GM20000 (cell line): ENCODE data around the gene GLI3.

ENCODE experiments used
- DNase-seq: peaks from one replicate; pipeline ENCODE4 v3.0.0; 2012; ENCODE audit warnings: low spot score
- TF ChIP-seq, protein P1 (sequence below): IDR thresholded peaks from 2 replicates; pipeline ENCODE4 v1.5.1; 2012; ENCODE audit warnings: mild to moderate bottlenecking, control low read depth; ENCODE audit errors: extremely low read depth, missing control alignments

GLI3 gene

DNA sequence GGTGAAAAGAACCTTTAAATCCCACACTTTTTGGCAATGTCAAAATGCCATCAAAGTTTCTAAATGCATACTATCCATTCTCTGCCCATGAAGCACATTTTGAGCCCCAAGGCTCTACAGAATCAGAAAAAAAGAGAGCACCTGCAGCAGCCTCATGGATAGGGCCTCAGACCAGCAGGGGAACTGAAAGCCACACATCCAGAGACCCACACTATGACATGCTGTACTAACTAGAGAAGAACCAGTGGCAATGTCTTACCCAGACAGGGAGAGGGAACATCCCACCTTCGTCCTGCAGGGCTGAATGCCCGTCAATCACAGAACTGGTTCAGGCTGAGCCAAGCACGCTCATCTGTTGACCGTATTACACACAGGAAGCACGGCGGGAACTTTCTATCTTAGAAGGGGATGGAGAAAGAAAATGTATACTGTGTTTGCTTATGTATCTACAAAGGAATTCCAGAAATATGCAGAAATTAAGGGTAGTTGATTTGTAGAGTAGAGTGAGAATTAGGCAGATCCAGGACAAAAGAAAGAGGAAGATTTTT lies 237.2 kb downstream of the GLI3 start:
- TF ChIP-seq, protein P1, sequence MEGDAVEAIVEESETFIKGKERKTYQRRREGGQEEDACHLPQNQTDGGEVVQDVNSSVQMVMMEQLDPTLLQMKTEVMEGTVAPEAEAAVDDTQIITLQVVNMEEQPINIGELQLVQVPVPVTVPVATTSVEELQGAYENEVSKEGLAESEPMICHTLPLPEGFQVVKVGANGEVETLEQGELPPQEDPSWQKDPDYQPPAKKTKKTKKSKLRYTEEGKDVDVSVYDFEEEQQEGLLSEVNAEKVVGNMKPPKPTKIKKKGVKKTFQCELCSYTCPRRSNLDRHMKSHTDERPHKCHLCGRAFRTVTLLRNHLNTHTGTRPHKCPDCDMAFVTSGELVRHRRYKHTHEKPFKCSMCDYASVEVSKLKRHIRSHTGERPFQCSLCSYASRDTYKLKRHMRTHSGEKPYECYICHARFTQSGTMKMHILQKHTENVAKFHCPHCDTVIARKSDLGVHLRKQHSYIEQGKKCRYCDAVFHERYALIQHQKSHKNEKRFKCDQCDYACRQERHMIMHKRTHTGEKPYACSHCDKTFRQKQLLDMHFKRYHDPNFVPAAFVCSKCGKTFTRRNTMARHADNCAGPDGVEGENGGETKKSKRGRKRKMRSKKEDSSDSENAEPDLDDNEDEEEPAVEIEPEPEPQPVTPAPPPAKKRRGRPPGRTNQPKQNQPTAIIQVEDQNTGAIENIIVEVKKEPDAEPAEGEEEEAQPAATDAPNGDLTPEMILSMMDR, result no peak
- no peak for DNase-seq

DNA sequence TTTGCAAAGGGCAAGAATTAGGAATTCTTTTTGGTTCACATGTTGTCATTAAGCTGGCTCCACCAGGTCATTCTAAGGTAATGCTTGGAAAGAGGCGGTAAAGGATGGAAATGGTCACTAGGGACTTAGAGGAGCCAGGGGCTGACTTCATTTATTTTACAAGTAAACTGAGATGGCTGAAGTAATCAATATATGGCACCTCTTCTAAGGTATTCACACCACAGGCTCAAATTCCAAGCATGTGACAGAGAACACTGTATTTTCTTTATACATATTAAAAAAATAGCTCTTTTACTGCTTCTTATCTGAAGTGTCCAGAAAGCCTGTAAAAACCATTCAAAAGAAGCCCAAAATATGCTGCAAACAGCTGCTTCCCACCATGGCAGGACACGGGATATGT lies 239.0 kb downstream of the GLI3 start:
- DNase-seq, result no peak

DNA sequence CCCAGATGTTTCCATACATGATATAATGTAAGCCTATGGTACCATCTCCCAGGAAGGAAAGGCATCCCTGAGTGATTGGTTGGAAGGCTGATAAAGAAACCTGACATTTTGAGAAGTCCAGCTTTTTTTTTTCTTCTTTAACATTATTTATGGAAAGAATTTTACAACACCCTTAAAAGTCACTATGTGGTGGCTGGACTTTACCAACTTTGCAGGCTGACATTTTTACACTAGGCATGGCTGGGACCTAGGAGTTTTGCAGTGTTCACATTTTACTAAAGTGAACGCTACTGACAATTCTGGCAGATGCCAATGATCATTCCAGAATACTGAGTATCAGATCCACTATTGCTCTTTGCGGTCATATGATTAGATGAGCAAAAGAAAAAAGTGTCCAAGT lies 239.9 kb downstream of the GLI3 start:
- TF ChIP-seq, protein P1, result no peak
- no peak for DNase-seq

More for the DNA sequence above, 239.0 kb downstream of the GLI3 start:
- TF ChIP-seq, protein P1, result no peak

DNA sequence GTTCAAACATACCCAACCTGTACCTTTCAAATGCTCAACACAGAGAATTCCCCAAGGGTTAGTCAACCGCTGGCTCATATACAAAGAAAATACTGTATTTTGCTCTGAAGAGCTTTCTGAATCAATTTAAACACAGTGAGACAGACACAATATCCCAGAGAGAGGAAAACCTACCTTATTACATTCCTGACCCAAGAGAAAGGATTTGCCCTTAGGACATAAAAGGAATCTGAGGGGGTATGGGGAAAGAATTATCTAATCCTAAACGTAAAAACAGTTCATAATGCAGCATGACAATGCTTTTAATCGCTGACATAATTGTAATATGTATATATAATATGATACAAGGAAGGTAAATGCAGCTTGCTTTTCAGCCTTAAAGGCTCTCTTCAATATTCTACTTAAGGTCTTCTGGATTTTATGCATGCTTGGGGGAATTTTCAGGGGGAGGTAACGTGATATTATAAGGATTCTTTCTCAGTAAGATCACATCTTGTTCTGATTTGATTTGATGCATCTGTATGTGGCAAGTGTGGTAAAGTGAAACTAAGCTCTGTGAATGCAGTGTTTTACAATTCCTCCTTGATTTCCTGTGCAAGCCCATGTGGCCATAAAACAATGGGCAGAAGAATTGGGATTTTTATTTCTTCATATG lies 240.5 kb downstream of the GLI3 start:
- TF ChIP-seq, protein P1, result no peak
- DNase-seq, result no peak

DNA sequence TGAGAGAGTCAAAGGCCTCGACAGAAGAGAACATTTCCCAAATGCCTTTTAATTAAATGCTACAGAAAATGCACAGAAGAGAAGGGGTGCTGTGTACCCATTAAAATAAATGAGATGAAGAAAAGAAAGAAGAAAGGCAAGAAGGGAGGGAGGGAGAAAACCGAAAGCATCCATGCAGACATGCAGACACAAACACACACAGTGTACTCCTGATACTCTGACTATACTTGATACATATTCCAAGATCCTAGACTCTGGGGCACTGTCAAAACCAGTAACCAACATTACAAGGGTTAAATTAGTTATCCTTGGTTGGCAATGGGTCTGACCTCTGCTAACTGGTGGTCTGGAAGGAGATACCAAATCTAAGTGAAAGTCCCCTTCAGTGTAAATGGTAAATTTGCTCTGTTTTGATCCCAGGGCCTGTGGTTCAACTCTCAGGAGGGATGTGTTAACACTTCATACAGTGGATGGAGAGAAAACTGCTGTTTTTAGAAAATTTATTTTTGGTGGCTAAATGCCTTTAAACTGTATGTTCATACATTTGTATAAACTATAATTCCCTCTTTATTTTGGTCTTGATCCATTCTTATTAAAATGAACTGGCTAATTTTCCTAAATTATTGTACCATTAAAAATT lies 241.3 kb downstream of the GLI3 start:
- DNase-seq, result no peak
- TF ChIP-seq, protein P1, result no peak

DNA sequence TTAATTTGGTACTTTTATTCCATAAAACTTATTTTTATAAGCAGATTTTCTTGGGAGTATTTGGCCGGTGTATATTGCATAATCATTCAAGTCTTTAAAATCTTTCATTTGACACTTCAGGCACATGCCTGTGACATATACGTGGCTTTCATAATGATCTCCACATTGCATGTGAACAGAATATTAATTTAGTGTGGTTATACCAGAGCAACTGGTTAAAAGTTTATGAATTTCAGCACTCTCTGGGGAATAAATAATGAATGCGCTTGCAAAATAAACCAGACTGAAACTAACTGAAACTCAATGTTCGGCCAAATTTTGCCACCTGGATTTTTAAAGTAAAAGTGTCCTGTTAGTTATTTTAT lies 242.3 kb downstream of the GLI3 start:
- DNase-seq, result no peak
- TF ChIP-seq, protein P1, result no peak

DNA sequence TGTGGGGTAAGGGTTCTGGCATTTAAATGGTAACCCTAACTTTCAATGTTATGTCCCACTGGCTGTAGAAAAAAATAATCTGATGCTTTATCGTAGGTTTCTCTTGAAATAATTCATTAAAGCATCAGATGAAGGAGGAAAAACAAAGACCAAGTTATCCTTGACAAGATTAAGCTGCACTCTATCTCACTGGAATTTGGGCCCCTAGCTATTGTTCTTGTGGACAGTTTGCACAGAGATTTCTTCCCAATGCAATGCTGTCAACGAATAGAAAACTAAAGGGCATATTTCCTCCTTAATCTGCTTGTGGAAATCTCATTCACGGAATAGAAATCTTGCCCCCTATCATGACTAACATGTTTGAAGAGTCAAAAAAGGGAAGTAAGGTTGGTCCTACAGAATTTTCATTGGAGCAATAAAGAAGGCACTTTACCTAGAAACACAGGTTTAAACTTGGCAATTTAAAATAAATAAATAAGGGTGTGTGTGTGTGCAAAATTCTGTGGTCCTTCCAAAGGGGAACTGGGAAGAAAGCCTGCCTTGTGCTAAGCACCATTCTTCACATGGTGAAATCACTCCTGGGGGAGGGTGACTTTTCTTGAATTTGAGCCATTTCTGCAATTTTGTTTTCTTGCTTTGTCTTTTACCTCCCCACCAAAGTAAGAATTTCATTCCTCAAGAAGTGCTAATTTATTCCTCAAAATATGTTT lies 242.8 kb downstream of the GLI3 start:
- DNase-seq, result no peak
- TF ChIP-seq, protein P1, result no peak
